K562 (cell line): ENCODE data around the gene SYNGR4. TPM values are rescaled to one million over a fixed set of nuclear protein-coding genes. Genes with fewer than 3 reads are reported as not detected.

Experiments
- BCOR ChIP-seq: fragments of 450-650 bp; IDR thresholded peaks from 2 replicates; pipeline ENCODE4 v1.6.1; 2016
- BRD9 ChIP-seq: fragments of 450-650 bp; IDR thresholded peaks from 2 replicates; pipeline ENCODE4 v1.6.1; 2018; ENCODE audit warnings: low read depth; ENCODE audit not compliant: partially characterized antibody
- CUX1 ChIP-seq: fragments of 200-800 bp; sonication (Bioruptor generic); IDR thresholded peaks from 2 replicates; pipeline ENCODE4 v1.6.1; 2016; ENCODE audit warnings: missing genetic modification characterization, missing compliant biosample characterization
- EGR1 ChIP-seq: fragments of 450-650 bp; conservative IDR thresholded peaks from 2 replicates; pipeline ENCODE4 v1.6.1; 2017; ENCODE audit warnings: mild to moderate bottlenecking
- EZH2 ChIP-seq: IDR thresholded peaks from 2 replicates; pipeline ENCODE4 v1.6.1; 2012; ENCODE audit warnings: low read depth, mild to moderate bottlenecking, inconsistent platforms, low read length, borderline replicate concordance
- HMG20A ChIP-seq: fragments of 450-650 bp; formaldehyde crosslinking; conservative IDR thresholded peaks from 2 replicates; pipeline ENCODE4 v1.4.0; 2020; ENCODE audit warnings: mild to moderate bottlenecking, mixed read lengths
- L3MBTL2 ChIP-seq: fragments of 450-650 bp; IDR thresholded peaks from 2 replicates; pipeline ENCODE4 v1.6.1; 2016; ENCODE audit warnings: mild to moderate bottlenecking, moderate library complexity
- MIER1 ChIP-seq: fragments of 450-650 bp; IDR thresholded peaks from 2 replicates; pipeline ENCODE4 v1.6.1; 2016; ENCODE audit warnings: antibody characterized with exemption, mild to moderate bottlenecking, low read depth
- NKRF ChIP-seq: fragments of 450-650 bp; IDR thresholded peaks from 2 replicates; pipeline ENCODE4 v1.6.1; 2016; ENCODE audit warnings: borderline replicate concordance
- PTBP1 ChIP-seq: fragments of 200-400 bp; formaldehyde crosslinking; IDR thresholded peaks from 2 replicates; pipeline ENCODE4 v1.6.1; 2017; ENCODE audit warnings: low read depth, low read length
- SRF ChIP-seq, 2 experiments: fragments of 250-450, 450-650 bp in 1 of 2; sonication (Bioruptor Pico) in 1 of 2; sonication (generic) in 1 of 2; formaldehyde crosslinking; IDR thresholded peaks; 2 replicates each; pipeline versions ENCODE4 v1.5.0 to v1.5.1; 2020 to 2022; ENCODE audit warnings: mild to moderate bottlenecking in 1 of 2, missing genetic modification reagents in 1 of 2
- SUPT5H ChIP-seq: fragments of 450-650 bp; IDR thresholded peaks from 2 replicates; pipeline ENCODE4 v1.6.1; 2016
- TBL1XR1 ChIP-seq, 2 experiments: IDR thresholded peaks; 2 replicates each; pipeline ENCODE4 v1.6.1; 2012; ENCODE audit warnings: improper control_type of control experiment in 2 of 2, low read length in 2 of 2, mild to moderate bottlenecking in 1 of 2
- TCFL5 ChIP-seq: fragments of 250-450 bp; sonication (Bioruptor Pico); conservative IDR thresholded peaks from 2 replicates; pipeline ENCODE4 v1.6.1; 2021; ENCODE audit warnings: mild to moderate bottlenecking, moderate library complexity, matching md5 sums
- USF1 ChIP-seq: sonication (generic); formaldehyde crosslinking; IDR thresholded peaks from 2 replicates; pipeline ENCODE4 v1.9.0; 2022; ENCODE audit warnings: mild to moderate bottlenecking, missing genetic modification reagents
- ZNF140 ChIP-seq: fragments of 250-450 bp; sonication (Bioruptor Pico); IDR thresholded peaks from 2 replicates; pipeline ENCODE4 v1.8.0; 2021; ENCODE audit warnings: moderate library complexity, mild to moderate bottlenecking, inconsistent platforms
- ZNF23 ChIP-seq: fragments of 250-450 bp; sonication (Bioruptor Pico); IDR thresholded peaks from 2 replicates; pipeline ENCODE4 v1.4.0; 2020; ENCODE audit warnings: mild to moderate bottlenecking
- ZNF282 ChIP-seq: sonication (generic); formaldehyde crosslinking; IDR thresholded peaks from 2 replicates; pipeline ENCODE4 v1.8.1; 2023; ENCODE audit warnings: missing genetic modification reagents
- ZNF740 ChIP-seq, 3 experiments: fragments of 200-800 bp in 1 of 3; sonication (Bioruptor generic) in 1 of 3; sonication (generic) in 1 of 3; formaldehyde crosslinking in 1 of 3; IDR thresholded peaks; 2 replicates each; pipeline versions ENCODE4 v1.6.1 to v1.8.0; 2016 to 2022; ENCODE audit warnings: mild to moderate bottlenecking in 2 of 3, missing compliant biosample characterization in 2 of 3, missing genetic modification characterization in 2 of 3, missing genetic modification reagents in 1 of 3
- ZNF77 ChIP-seq: fragments of 250-450 bp; sonication (Bioruptor Pico); IDR thresholded peaks from 2 replicates; pipeline ENCODE4 v1.5.0; 2020
- polyA plus RNA-seq, 8 experiments: library from polyadenylated mRNA; depleted of rRNA in 4 of 8; stranded (reverse) in 5 of 8; unstranded in 3 of 8; fragments of >200 nt; fragmentation: Nextera tagmentation in 2 of 8; fragmentation: Illumina TruSeq in 1 of 8; extraction: Ambion mirVana in 2 of 8; extraction: Trizol in 1 of 8; gene quantifications; 2 replicates each; pipeline versions ENCODE4 v1.2.1 to v1.2.3, GENCODE V29; 2011 to 2014; ENCODE audit warnings: inconsistent platforms in 1 of 8, missing spikeins in 1 of 8
- total RNA-seq, 7 experiments: library from RNA; depleted of rRNA in 6 of 7; stranded (reverse); fragments of >200 nt in 6 of 7; fragmentation: Illumina TruSeq in 2 of 7; extraction: Trizol in 2 of 7; gene quantifications; 2 replicates each; pipeline versions ENCODE4 v1.2.1 to v1.2.3, GENCODE V29; 2011 to 2021; ENCODE audit warnings: low replicate concordance in 1 of 7

The SYNGR4 gene
- total and polyA plus RNA-seq, 9 of the 15 experiments (the other 6 are each of a cell fraction or from before 2014, with no cell fraction given), result 0.07 to 0.14 TPM; not detected in 7

GRCh38 chr19:48325265-48325910, 38.8 kb upstream of the SYNGR4 start, which contains the start of gene EMP3 (continued):
- peak; percentile 57; the same call in 1 of the 2 replicates for TF ChIP-seq ZNF740 (CRISPR knock-in tag; IDR thresholded peaks at IDR 0.05)
- TF ChIP-seq ZNF740 (tag; IDR thresholded peaks at IDR 0.05), result no peak
- TF ChIP-seq EGR1, result 0 out of 2 replicates have a peak, but pooled peaks have one; percentile 4
- TF ChIP-seq SRF (CRISPR knock-in tag; IDR thresholded peaks at IDR 0.05), result peak in 1 of 2 experiments; percentile 13; a peak in 1 of 4 replicates
- 0 out of 4 replicates have a peak, but pooled peaks of 1 of the 2 experiments have one; percentile 42 for TF ChIP-seq TBL1XR1 (IDR thresholded peaks at IDR 0.05; ENCODE audit: low read length in 2 of 2)
- peak; percentile 75; the same call in 1 of the 2 replicates for TF ChIP-seq NKRF
- no peak for TF ChIP-seq CUX1
- peak; percentile 93 for TF ChIP-seq SUPT5H
- TF ChIP-seq PTBP1, result 0 out of 2 replicates have a peak, but pooled peaks have one; percentile 35
- peak; percentile 68 for TF ChIP-seq BRD9
- no peak for TF ChIP-seq ZNF282 (CRISPR knock-in tag)
- TF ChIP-seq TCFL5 (CRISPR knock-in tag), result no peak
- peak; percentile 14; the same call in 1 of the 2 replicates for TF ChIP-seq L3MBTL2
- TF ChIP-seq EZH2, result no peak
- TF ChIP-seq USF1 (CRISPR knock-in tag), result no peak
- peak; percentile 57 for TF ChIP-seq BCOR
- TF ChIP-seq MIER1, result peak; percentile 58; the same call in 1 of the 2 replicates
- no peak for TF ChIP-seq ZNF23 (CRISPR knock-in tag)
- no peak for TF ChIP-seq HMG20A (CRISPR knock-in tag)
- TF ChIP-seq ZNF140 (CRISPR knock-in tag), result no peak
- TF ChIP-seq ZNF77 (CRISPR knock-in tag), result no peak; the same call in 1 of the 2 replicates
